T-helper 1 cell treated with Interleukin-12 subunit alpha and Interleukin-12 subunit beta and Interleukin-4 antibody, amounts not matched to agents 30 ng/mL and 1 ng/mL, for 36 hours (primary cell): Measurements from ENCODE around the gene SIL1. TPM values are rescaled to one million over a fixed set of nuclear protein-coding genes. Genes with fewer than 3 reads are reported as not detected.
"Not testable (repeated sequence)": the region's sequence is repeated elsewhere in the genome, so short reads cannot be mapped to it uniquely, and the experiment has no call there.

Experiments
- intact Hi-C: fragments of 100-400 bp; cut with micrococcal nuclease; formaldehyde crosslinking; loops from one replicate; pipeline ENCODE4 v1.15.1; 2024
- total RNA-seq: library from RNA; stranded (reverse); gene quantifications from 2 replicates; pipeline ENCODE4 v1.2.3, GENCODE V29; 2022

SIL1 gene
- total RNA-seq, 1 donor from 2014 or later, result 25.8 TPM

- intact Hi-C loops, result no loop called here
Measured at GRCh38 chr5:139204196-139204595, 6.0 kb upstream of the SIL1 start.

DNA sequence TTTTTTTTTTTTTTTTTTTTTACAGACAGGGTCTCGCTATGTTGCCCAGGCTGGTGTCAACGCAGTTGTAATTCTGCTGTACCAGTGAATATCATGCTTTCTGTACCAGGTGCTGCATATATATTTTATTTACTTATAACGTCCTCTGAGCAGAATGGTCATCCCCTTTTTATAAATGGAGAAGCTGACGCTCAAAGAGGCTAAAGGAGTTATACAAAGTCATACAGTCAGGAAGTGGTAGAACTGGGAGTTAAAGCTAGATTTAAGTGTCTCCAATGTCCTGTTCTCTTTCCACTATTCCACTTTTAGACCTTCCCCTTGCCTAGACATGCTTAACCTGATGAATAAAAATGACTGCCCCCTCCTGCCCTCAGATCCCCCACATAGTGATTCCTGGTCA, 1.2 kb upstream of the SIL1 start:
- intact Hi-C loops, result loop anchor here (2.0 to 10.0 kb wide), 6 partner anchors 217 to 1445 kb away; partner anchors contain the start of genes CTNNA1, CYSTM1, FAM53C and HNRNPA0

GRCh38 chr5:139196296-139196956, 1.7 kb downstream of the SIL1 start:
- intact Hi-C loops, result loop anchor here (5.0 to 10.0 kb wide), 5 partner anchors 214 to 1442 kb away; partner anchors contain the start of genes CYSTM1, FAM53C and HNRNPA0

DNA sequence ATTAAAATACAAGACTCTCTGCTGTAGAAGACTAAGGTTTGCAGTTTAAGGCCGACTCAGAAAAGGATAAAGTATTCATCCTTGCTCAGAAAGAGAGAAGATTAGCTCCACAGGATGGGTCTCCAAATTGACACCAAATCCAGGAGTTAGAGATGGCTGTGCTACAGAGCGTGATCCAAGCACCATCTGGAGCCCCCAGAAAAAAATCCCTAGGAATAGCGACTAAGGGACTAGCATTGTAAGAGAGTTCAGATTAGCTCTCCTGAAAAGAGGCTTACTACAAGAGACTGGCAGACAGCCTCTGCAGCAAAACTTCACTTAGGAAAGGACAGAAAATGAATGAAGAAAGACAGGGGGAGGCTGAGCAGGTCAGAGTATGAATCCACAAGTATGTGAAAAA, 3.7 kb downstream of the SIL1 start:
- intact Hi-C loops, result loop anchor here (10.0 kb wide), 2 partner anchors 980 to 1440 kb away; partner anchors contain the start of genes CYSTM1 and HNRNPA0

GRCh38 chr5:139193928-139194327, 4.2 kb downstream of the SIL1 start:
- intact Hi-C loops, result loop anchor here (10.0 kb wide), 2 partner anchors 981 to 1439 kb away; partner anchors contain the start of genes CYSTM1 and HNRNPA0

DNA sequence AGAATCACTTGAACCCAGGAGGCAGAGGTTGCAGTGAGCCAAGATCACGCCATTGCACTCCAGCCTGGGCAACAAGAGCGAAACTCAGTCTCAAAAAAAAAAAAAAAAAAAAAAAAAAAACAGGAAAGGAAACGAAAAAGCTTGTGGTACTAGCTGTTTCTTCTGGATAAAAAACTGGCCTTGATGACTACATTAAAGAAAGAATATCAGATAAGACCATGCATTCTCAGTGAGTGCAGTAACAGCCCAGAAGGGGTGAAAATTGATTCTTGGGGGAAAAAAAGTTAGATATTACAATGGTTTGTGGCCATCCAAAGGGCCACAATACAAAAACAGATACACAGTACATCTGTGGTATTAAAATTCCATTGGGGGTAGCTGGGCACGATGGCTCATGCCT, 5.3 kb downstream of the SIL1 start:
- intact Hi-C loops, result loop anchor here (10.0 kb wide), 2 partner anchors 982 to 1438 kb away; partner anchors contain the start of genes CYSTM1 and HNRNPA0

DNA sequence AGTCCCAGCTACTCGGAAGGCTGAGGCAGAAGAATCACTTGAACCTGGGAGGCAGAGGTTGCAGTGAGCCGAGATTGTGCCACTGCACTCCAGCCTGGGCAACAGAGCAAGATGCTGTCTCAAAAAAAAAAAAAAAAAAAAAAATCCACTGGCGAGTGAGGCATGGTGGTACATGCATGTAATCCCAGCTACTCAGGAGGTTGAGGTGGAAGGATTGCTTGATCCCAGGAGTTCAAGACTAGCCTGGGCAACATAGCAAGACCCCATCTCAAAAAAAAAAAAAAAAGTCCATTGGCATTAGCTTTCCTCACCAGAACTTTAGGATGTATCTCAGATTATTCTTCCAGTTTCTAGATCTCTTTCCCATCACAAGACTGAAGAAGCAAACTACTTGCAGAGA, 6.2 kb downstream of the SIL1 start:
- intact Hi-C loops, result loop anchor here (10.0 kb wide), 2 partner anchors 983 to 1437 kb away; partner anchors contain the start of genes CYSTM1 and HNRNPA0

GRCh38 chr5:139190125-139190524, 8.0 kb downstream of the SIL1 start:
- intact Hi-C loops, result loop anchor here (10.0 kb wide), 2 partner anchors 985 to 1435 kb away; partner anchors contain the start of genes CYSTM1 and HNRNPA0

DNA sequence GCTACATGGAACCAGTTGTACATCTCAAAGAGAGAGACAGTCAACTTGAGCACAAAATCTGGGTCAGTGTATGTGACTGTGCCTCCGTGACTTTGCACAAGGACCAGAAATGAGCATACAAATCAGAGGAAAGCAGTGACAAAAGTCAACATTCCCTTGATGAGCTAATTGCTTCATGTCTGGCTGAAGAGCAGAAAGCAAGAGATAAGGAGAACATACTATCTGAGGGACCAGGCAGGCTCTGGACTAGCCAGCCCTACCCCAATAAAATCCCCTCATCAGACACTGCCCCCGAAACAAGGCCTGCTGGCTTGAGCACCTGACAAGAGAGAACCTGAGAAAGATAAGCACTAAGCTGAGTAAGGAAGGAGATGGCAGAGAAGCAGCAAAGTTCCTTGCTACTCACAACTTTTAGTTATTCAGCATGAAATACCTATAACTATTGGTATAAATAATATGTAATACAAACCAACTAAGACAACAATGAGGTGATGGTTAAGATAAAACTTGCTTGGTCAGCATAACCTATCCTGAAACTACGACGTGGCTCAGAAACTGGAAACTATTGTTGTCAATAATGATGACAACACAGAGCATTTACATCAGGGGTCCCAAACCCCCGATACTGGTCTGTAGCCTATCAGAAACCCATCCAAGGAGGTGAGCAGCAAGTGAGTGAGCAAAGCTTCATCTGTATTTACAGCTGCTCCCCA, 9.5 kb downstream of the SIL1 start:
- intact Hi-C loops, result no loop called here

DNA sequence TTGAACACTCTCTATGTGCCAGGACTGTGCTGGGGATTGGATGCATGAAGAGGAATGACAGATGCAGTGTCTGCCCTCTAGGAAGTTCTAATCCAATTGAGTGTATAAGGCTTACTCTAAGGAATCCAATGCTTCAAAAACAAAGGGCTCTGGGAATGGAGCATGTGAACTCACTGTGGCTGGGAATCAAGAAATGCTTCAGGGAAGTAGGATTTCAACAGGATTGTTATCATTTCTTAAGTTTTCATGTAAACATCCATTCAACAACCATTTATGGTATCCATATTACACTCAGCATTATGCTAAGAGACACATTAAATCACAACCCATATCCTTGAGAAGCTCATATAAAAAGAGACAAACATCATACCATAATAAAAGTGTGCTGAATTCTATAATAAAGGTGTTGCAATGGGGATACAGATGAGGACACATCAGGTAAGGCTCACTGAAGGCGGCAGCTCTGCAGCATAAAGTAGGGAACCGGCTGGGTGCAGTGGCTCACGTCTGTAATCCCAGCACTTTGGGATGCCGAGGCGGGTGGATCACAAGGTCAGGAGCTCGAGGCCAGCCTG, 11.3 kb downstream of the SIL1 start:
- intact Hi-C loops, result no loop called here

DNA sequence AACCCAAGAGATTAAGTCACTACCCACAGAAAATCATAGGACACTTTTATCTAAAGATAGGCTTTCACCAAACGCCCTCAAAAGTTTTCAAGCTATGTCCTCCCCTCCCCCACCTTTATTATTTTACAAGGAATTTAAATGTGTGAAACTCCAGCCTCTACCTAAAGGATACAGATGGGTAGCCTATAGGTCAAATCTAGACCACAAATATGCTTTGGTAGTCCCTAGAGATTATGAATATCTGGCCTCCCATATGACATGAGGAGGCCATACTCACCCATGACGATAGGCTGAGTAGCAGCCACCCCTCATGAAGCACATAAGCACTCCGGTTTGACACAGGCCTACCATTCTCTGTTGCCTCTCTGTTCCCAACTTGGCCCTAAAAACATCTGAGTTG, 11.9 kb downstream of the SIL1 start:
- intact Hi-C loops, result no loop called here

DNA sequence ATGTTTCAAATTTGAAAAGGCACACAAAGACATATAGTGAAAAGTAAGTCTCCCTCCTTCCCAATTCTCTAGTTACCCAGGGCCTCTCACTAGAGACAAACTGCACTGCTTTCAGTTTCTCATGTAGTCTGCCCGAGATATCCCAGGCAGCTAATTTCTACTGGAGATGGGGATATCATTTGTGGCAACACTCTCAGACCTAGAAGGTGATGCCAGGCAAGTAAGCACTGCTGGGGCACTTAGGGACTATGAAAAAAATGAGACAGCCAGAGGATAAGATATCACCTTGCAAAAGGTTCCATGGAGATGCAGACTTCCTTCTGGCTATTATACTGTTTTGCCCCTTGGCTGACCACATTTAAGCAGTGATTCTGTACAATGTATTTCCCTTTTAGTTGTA, 12.6 kb downstream of the SIL1 start:
- intact Hi-C loops, result no loop called here

DNA sequence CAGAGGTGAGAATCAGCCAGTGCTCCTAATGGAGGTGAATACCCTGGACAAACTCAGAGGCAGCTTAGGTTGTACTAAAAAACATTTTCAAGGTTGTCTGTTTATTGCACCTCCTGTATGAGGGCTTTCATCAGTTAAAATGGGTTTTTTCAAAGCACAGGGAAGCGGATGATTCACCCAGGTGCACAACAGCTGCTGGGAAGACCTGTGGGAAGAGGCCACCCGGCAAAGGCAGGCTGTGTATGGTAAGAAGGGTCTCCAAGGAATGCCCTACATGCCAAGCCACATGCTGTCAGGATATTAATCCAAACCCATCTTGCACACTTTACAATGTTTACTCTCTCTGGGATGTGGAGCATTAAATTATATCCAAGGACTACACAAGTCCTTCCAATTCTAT, 14.7 kb downstream of the SIL1 start:
- intact Hi-C loops, result no loop called here

GRCh38 chr5:139182528-139183296, 15.5 kb downstream of the SIL1 start:
- intact Hi-C loops, result no loop called here

DNA sequence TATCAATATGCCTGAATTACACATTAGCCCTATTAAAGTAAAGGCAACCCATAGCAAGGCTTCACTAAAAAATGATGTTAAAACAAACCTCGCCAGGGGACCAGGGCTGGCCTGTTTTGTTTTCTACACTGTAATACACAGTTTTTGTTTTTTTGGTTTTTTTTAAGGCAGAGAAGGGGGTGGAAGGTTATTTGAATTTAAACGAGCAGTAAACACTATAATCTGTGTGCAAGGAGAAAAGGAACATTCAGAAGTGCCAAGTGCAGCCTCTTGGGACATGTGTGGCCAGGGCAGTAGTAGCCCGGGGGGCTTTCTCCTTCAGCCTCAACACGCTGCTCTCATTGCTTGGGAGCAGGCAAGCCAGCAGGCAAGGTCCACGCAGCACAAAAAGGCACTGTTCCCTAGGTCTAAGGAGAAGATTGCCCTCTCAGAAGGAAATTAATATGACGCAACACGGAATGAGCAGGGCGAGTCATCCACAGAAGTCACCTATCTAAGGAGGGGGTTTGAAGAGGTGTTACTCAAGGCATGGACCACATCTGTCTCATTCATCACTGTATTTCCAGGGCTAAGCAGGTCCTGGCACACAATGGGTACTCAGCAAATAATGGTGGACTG, 16.2 kb downstream of the SIL1 start:
- intact Hi-C loops, result no loop called here

DNA sequence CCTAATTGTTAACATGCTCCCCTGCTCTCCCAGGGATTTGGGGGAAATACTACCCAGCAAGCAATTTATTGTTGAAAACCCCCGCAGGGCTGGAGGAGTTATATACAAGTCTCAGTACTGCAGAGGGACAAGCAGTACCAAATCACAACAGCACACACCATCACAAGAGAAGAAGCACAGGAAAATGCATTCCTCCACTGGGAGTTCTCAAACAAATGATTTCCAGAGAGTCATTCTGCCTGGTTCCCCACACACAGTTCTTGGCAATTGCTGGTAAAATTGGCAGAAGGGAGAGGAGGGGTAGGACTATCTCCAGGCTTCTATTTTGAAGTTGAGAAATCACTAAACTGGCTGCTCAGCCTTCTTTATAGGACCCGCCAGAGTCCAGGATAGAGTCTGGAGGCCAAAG, 16.8 kb downstream of the SIL1 start:
- intact Hi-C loops, result no loop called here

DNA sequence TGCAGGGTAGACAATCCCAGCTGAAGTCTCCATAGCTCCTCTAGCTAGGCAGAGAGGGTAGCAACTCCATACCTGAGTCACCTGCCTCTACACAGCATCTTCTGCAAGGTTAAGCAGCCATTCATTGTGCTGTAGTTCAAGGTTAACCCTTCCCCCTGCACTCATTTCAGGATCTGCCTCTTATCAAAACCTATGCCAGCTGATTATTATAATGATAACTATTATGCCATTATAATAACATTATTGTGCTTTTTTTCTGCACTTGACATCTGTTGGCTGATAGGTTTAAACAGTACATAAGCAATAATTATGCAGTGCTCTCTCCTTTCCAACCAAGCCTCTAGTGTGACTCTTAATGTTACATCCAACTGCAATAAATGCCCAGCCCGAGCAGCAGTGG, 17.3 kb downstream of the SIL1 start:
- intact Hi-C loops, result no loop called here

GRCh38 chr5:139179778-139180513, 18.2 kb downstream of the SIL1 start:
- intact Hi-C loops, result not testable (repeated sequence)

- intact Hi-C loops, result no loop called here
Measured at GRCh38 chr5:139178935-139179334, 19.2 kb downstream of the SIL1 start.

- intact Hi-C loops, result no loop called here
Measured at GRCh38 chr5:139178589-139178917, 19.6 kb downstream of the SIL1 start.
